ENCODE data around the gene ATP2C2. TPM values are rescaled to one million over a fixed set of nuclear protein-coding genes. Genes with fewer than 3 reads are reported as not detected.
"Not testable (repeated sequence)": the region's sequence is repeated elsewhere in the genome, so short reads cannot be mapped to it uniquely, and the experiment has no call there.

Gene ATP2C2
- total RNA-seq, 2 experiments from 2014 or later = not detected

DNA sequence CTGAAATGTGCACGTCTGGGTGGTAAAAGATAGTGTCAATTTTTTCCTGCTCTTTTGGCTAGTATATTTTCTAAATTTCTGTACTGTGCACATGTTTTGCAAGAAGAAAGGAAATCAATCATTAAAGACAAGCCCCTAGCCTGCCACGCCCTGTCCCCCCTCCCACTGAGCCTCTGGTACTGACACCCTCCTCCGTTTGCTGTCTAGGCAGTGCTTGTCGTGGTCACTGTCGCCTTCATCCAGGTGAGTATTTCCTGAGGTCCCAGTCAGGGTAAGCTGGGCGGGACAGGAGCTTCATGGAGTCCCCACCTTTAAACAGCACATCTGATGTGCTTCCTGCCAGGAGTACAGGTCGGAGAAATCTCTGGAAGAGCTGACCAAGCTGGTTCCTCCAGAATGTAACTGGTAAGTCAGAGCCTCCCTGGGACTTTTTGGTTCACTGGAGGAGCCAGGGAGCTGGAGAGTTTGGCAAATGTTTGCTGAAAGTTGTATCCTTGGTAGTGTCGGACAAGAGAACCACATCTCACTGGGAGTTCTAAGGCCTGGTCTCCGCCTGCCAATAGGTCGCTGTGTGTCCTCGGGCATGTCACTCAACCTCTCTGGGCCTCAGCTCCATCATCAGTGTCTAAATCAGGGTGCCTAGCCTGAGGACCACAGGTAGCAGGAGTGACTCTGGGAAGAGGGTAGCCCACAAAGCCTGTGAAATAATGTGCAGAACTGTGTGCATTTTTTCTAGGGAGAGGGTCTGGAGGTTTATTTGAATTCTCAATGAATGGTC is 42.2 kb downstream of the ATP2C2 start:
- H3K9me3 Mint-ChIP-seq = no peaks in the 10 kb centered on the region
- H3K27ac Mint-ChIP-seq = no peak overlapping the region
- H3K4me3 Mint-ChIP-seq = no peak overlapping the region
- H3K27me3 Mint-ChIP-seq = peaks cover 23% of the 10 kb centered on the region
- no peak for DNase-seq
- peaks cover 2% of the 10 kb centered on the region for H3K4me1 Mint-ChIP-seq
- H3K36me3 Mint-ChIP-seq = no peaks in the 10 kb centered on the region

DNA sequence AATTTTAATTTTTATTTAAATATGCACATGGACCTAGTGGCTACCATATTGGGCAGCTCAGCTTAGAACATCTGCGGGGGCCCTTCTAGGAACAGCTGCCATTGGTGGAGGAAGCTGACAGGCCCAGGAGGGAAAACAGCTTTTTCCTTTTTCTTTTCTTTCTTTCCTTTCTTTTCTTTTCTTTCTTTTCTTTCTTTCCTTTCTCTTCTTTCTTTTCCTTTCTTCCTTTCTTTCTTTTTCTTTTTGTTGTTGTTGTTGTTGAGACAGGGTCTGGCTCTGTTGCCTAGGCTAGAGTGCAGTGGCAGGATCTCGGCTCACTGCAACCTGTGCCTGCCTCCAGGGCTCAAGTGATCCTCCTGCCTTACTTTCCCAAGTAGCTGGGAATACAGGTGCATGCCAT is 43.4 kb downstream of the ATP2C2 start:
- Mint-ChIP-seq H3K27me3 (peaks cover 10% of the 10 kb centered on the region), H3K4me1 (peaks cover 2% of the 10 kb centered on the region), H3K4me3 (no peak overlapping the region), H3K36me3 (no peaks in the 10 kb centered on the region), H3K27ac (no peak overlapping the region), H3K9me3 (no peaks in the 10 kb centered on the region)
- DNase-seq = no peak

DNA sequence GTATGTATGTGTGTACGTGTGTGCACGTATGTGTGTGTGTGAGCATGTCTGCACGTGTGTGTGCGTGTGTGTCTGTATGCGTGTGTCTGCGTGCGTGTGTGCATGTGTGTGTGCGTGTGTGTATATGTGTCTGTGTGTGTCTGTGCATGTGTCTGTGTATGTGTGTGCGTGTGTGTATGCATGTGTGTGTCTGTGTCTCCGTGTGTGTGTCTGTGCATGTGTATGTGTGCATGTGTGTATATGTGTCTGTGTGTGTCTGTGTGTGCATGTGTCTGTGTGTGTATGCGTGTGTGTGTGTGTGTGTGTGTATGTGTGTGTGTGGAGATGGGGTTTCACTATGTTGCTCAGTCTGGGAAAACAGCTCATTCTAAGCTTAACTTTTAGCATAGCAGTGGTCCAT is 43.9 kb downstream of the ATP2C2 start:
- no peak for DNase-seq
- no peak overlapping the region for H3K27ac Mint-ChIP-seq
- H3K4me3 Mint-ChIP-seq = no peak overlapping the region
- H3K36me3 Mint-ChIP-seq = no peaks in the 10 kb centered on the region
- H3K27me3 Mint-ChIP-seq = peaks cover 6% of the 10 kb centered on the region
- H3K9me3 Mint-ChIP-seq = no peaks in the 10 kb centered on the region
- peaks cover 2% of the 10 kb centered on the region for H3K4me1 Mint-ChIP-seq

DNA sequence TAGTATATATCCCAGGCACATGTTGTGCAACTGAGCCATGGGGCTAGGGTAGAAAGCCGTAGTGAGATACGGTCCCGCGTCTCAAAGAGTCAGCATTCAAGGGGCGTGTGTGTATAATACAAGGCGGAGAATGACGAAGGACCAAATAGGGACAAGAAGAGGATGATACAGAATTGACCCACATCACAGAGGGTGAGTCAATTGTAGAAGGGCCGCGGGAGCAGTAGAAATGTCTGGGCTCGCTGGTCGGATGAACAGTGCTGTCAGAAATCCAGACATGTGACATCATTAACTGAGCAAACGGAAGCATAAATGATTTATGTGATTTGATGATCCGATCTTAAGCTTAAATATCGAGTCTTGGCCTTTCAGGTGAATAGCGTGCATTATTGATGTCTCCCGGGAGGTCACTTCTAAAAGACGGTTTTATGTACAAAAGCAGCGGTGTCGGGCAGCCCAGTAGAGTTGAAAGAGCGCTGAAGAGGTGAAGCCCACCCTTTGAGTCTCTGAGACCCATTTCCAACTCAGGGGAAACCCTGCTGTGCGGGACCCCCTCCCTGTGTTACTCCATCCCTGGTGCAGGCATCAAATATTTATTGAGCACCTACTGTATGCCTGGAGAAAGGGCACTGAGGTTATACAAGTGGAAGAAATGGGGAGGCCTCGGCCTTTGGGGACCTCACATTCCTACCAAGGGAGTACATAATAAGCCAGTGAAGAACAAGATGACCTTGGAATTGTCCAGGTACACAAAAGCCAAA is 45.1 kb downstream of the ATP2C2 start:
- DNase-seq = no peak
- Mint-ChIP-seq H3K36me3 (no peaks in the 10 kb centered on the region), H3K4me3 (no peak overlapping the region), H3K27me3 (no peaks in the 10 kb centered on the region), H3K9me3 (no peaks in the 10 kb centered on the region), H3K27ac (no peak overlapping the region), H3K4me1 (peaks cover 2% of the 10 kb centered on the region)

DNA sequence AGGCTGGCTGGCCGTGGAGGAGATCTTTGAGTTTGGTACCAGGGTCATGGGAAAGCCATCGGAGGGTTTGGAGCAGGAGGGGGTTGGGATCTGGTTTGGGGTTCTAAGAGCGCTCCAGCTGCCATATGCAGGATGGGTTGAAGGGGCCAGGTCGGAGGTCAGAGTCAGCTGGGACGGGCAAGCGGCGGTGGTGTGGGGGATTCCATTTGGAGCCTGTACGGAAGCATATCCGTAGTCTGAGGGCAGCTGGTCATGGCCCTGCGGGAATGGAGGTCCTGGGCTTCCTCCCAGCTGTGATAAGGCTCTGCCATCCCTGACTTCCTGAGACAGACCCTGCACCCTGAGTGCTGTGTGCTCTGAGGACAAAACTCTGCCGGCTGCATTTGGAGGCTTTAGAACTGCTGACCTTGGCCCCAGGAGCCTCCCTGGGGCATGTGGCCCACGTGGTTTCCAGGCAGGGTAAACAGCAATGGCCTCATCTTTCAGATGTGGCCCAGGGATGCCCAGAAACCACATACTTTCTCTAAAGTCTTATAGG is 46.5 kb downstream of the ATP2C2 start:
- Mint-ChIP-seq H3K36me3 (no peaks in the 10 kb centered on the region), H3K4me3 (no peak overlapping the region), H3K9me3 (no peaks in the 10 kb centered on the region), H3K27ac (no peak overlapping the region), H3K4me1 (no peaks in the 10 kb centered on the region), H3K27me3 (peaks cover 4% of the 10 kb centered on the region)
- DNase-seq = no peak

DNA sequence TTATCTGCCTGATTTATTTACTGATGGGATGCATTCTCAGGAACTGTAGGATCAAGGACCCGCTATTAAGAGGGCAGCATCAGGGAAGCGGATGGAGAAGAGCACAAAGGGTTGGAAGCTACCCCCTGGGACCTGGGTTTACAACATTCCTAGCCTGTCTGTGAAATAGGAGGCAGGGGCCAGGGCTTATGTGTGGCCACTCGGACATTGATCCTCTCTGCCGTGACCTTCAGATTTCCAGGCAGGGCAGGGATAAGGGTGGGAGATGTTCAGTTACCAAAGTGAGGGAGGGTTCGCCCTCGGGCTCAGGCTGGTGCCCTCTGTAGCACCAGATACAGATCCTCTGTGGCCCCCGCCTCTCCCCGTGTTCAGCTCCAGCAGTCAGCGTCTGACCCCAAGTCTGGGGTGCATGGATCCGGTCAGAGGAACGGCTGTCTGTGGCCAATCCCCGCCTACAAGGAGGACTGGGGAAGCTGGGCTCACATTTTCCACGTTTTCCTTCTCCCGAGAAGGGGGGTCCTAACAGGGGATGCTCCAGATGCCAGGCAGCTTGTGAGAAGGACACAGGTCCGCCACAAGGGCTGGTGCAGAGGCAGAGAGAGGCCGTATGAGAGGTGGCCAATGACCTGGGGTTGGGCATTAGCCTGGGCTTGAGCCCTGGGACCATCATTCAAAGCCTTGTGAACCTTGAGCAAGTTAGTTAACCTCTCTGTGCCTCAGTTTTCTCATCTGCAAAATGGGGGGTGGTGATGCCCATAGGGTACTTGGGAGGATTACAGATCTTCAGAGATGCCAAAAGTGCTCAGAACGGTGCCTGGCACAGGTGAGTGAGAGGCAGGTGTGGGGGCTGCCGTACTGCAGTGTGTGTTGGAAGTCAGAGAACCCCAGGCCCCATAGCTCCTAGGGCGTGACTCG is 48.3 kb downstream of the ATP2C2 start:
- H3K4me3 Mint-ChIP-seq = no peak overlapping the region
- no peak for DNase-seq
- no peak overlapping the region for H3K27ac Mint-ChIP-seq
- H3K27me3 Mint-ChIP-seq = peaks cover 10% of the 10 kb centered on the region
- H3K9me3 Mint-ChIP-seq = no peaks in the 10 kb centered on the region
- H3K36me3 Mint-ChIP-seq = no peaks in the 10 kb centered on the region
- peaks cover 3% of the 10 kb centered on the region for H3K4me1 Mint-ChIP-seq

DNA sequence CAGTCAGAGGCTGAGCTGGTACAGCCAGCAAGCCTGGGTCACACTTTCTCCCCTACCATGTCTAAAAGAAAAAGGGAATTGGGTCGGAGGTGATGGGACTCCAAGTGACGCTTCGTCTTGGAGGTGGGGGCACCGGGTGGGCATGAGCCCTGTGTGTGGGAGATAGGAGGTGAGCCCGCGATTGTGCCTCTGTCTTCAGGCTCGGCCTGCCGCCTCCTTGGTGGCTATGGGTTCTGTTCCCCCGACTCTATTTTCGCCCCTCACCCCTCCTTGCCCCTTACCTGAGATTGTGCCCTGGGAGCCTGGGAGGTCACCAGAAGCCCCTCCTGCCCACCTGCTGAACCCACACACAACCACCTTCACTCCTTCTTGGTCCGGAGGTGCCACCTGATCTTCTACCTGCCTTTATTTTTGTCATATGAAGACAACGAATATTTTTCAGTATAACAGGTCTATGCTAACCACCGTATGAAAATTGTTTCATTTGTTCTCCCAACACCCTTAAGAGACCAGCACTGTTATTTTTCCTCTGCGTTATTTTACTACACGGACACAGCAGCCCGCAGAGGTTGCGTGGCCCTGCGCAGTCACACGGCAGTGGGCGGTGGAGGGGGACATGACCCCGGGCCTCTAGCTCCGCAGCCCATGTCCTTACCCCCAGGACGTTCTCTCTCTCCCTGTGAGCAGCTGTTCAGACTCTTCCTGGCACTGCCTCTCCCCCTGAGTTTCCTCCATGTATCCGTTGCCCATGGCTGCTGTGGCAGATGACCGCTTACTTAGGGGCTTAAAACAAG is 49.9 kb downstream of the ATP2C2 start:
- no peak for DNase-seq
- Mint-ChIP-seq H3K36me3 (no peaks in the 10 kb centered on the region), H3K27ac (no peak overlapping the region), H3K4me1 (peaks cover 3% of the 10 kb centered on the region), H3K27me3 (peaks cover 10% of the 10 kb centered on the region), H3K9me3 (peaks cover 3% of the 10 kb centered on the region), H3K4me3 (no peak overlapping the region)

DNA sequence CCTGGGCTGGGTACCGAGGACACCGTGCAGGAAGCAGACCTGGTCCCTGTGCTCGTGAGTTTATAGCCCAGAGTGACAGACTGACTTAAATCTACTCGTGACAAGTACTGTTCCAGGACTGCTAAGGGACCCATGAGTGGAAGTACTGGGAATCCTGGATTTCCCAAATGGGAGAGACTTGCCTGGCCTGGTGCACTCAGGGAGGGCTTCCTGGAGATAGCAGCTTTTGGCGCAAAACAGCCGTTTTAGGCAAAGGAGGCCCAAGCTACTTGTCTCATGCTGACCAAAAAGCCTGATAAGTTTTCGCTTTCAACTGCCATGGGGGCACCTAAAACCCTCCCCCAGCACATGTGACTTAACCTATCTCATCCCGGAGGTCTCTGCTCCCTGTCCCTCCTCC is 51.4 kb downstream of the ATP2C2 start:
- Mint-ChIP-seq H3K27me3 (peaks cover 10% of the 10 kb centered on the region), H3K9me3 (peaks cover 4% of the 10 kb centered on the region), H3K4me1 (peaks cover 3% of the 10 kb centered on the region), H3K27ac (no peak overlapping the region), H3K36me3 (no peaks in the 10 kb centered on the region), H3K4me3 (no peak overlapping the region)
- DNase-seq = no peak

DNA sequence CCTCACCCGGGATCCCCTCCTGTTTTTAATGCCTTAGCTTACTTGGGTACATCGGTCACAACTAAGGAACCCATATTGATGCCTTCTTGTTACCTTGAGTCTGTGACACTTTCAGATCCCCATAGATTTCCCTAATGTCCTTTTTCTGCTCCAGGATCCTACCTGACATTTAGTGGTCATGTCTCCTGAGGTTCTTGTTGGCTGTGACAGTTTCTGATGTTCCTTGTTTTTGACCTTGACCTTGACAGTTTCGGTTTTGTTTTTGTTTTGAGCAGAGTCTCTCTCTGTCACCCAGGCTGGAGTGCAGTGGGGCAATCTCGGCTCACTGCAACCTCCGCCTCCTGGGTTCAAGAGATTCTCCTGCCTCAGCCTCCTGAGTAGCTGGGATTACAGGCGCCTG is 52.2 kb downstream of the ATP2C2 start:
- not testable (repeated sequence) for H3K4me1 Mint-ChIP-seq, H3K4me3 Mint-ChIP-seq, H3K27me3 Mint-ChIP-seq, DNase-seq, H3K9me3 Mint-ChIP-seq, H3K27ac Mint-ChIP-seq, H3K36me3 Mint-ChIP-seq

DNA sequence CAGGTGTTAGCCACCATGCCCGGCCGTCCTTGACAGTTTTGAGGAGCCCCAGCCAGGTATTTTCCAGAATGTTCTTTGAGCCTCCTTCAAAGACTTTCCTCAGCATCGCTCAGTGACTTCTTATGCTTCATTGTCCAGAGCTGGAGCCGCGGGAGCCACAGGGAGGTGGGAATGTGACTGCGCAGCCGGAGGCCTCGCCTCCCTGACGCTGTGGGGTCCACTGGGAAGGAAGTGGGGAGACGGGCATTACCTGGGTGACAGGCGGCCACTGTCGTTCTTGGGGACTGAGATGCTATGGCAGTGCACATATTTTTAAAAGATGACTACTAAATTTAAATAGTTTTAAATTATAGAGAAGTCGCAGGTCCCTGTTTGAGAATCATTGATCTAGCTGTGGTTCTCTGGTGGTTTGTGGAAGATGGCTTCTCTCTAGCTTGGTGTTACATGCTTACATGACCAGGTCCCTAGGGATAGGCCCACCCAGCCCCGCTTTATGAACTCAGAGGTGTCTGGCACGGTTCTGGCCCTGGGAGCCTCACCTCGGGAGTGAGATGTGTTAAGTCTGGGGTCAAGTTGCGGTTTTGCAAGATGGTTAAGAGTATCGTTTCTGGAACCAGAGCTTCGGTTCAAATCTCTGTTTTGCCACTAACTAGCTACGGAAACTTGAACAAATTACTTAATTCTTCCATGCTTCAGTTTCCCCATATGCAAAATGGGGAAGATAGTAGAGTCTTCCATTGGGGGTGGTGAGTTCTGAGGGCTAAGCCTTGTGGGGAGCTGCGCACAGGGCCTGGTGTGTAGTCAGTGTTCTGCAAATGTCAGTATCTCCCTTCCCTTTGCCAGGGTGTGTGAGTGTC is 53.0 kb downstream of the ATP2C2 start:
- Mint-ChIP-seq H3K27ac (no peak overlapping the region), H3K9me3 (peaks cover 6% of the 10 kb centered on the region), H3K27me3 (peaks cover 10% of the 10 kb centered on the region), H3K4me3 (no peak overlapping the region), H3K4me1 (peaks cover 3% of the 10 kb centered on the region), H3K36me3 (no peaks in the 10 kb centered on the region)
- no peak for DNase-seq

DNA sequence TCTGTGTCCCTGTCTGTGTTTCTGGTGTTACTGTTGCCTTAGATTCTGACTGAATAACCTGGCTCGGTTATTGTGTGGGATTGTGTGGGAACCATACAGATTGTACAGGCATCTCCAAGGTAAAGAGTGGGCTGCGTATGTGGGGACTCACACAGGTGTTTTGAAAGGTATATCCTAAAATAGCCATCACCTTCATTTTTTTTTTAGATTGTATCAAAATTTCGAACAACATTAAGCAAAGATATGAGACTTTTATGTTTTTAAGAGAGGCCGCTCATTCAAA is 53.5 kb downstream of the ATP2C2 start:
- Mint-ChIP-seq H3K4me3 (no peak overlapping the region), H3K36me3 (no peaks in the 10 kb centered on the region), H3K27me3 (peaks cover 10% of the 10 kb centered on the region), H3K27ac (no peak overlapping the region), H3K9me3 (peaks cover 6% of the 10 kb centered on the region), H3K4me1 (peaks cover 3% of the 10 kb centered on the region)
- DNase-seq = no peak

DNA sequence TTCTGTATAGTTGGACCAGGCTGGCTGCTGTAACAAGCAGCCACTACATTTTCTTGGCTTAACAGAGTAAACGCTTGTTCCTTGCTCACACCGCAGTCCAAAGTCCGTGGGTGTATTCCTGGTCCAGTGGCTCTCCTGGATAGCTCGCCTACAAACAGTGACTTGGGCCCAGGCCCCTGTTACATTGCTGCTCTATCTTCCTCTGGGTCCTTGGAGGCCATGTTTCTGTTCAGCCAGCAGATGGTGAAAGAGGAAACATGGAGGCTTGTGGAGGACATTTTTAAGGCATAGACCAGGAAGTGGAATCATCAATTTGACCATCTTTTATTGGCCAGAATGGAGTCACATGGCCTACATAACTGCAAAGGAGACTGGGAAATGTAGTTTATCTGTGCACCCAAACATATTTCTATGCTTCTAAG is 55.1 kb downstream of the ATP2C2 start:
- peaks cover 3% of the 10 kb centered on the region for H3K4me1 Mint-ChIP-seq
- H3K27ac Mint-ChIP-seq = no peak overlapping the region
- DNase-seq = no peak
- H3K4me3 Mint-ChIP-seq = no peak overlapping the region
- peaks cover 10% of the 10 kb centered on the region for H3K27me3 Mint-ChIP-seq
- no peaks in the 10 kb centered on the region for H3K36me3 Mint-ChIP-seq
- H3K9me3 Mint-ChIP-seq = peaks cover 6% of the 10 kb centered on the region

DNA sequence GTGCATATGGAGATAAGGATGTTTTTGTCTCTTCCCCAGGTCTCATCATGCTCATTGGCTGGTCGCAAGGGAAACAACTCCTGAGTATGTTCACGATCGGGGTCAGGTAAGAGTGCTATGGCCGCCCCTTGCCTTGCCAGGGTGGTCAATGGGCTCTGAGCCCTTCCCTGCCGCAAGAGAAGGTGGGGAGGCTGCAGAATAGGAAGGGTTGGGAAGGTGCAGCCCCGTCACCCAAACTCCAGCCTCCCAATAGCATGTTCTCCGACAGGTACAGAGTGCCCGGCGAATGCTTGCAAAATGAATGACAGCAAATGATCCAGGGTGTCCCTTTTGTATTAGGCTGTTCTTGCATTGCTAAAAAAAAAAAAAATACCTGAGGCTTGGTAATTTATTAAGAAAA is 57.4 kb downstream of the ATP2C2 start:
- Mint-ChIP-seq H3K9me3 (peaks cover 6% of the 10 kb centered on the region), H3K4me3 (no peak overlapping the region), H3K27me3 (no peaks in the 10 kb centered on the region), H3K4me1 (no peaks in the 10 kb centered on the region), H3K36me3 (no peaks in the 10 kb centered on the region), H3K27ac (no peak overlapping the region)
- no peak for DNase-seq

DNA sequence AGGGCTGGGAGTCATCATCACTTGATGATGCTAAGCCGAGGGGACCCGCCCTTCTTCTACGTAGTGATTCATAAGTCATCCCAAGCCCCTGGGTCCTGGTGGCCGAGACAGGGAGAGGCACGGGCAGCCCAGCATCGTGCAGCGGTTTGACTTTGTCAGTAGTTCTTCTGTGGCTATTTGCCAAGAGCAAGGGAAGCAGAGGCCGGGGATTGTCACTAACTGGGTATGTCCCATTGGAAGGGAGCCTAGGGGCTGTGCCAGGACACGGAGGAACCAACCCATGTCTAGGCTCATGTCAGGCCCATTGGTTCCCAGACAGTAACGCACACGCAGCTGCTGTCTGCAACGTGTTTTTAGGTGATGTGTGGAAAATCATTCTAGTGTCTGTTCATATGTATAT is 58.5 kb downstream of the ATP2C2 start:
- Mint-ChIP-seq H3K9me3 (peaks cover 6% of the 10 kb centered on the region), H3K36me3 (no peaks in the 10 kb centered on the region), H3K4me3 (no peak overlapping the region), H3K4me1 (no peaks in the 10 kb centered on the region), H3K27me3 (peaks cover 9% of the 10 kb centered on the region), H3K27ac (no peak overlapping the region)
- DNase-seq = no peak

Measured in activated naive CD8-positive, alpha-beta T cell treated with anti-CD3 and anti-CD28 coated beads for 36 hours (primary cell).